Measurements from ENCODE around the gene PGAM2. TPM values are rescaled to one million over a fixed set of nuclear protein-coding genes. Genes with fewer than 3 reads are reported as not detected.
"Not testable (repeated sequence)": the region's sequence is repeated elsewhere in the genome, so short reads cannot be mapped to it uniquely, and the experiment has no call there.

PGAM2 gene
- total and polyA plus RNA-seq, 8 donors = 0.92 to 5.8 (median 3.7) TPM; not detected in 4

DNA sequence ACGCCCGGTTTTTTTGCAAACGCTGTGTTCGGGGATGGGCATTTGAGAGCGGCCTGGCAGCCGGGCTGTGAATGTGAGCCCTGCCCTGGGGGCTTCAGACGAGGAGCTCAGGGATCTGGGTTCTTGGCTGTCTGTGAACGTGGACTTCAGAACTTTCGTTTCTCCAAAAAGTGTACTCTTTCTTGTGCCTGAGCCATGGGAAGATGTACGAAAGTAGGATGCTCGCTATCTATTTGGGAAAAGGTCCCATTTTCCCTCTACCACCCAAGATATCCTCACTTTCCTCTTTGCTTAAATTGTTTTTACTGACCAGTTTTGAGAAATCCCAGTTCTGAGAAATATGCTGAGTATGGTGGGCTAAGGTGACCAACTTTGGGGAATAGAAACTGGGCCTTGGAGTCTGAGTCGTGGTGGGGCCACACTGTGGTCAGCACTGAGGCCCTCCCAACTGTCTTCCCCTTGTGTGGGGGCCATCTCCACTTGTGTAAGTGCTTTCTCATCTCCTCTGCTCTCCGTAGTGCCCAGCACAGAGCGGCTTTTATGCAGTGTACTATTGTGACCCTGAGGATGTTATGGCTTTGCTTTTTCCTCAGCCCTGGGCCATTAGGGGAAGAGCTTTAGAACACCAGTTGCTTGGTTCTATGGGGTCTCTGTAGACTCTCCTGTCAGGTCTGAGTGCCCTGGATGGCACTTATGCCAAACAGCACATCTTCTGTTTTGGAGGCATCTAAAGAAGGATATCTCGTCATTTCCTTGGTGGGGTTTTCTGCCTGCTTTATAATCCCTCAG lies 19.9 kb downstream of the PGAM2 start:
- TF ChIP-seq POLR2AphosphoS5 (IDR thresholded peaks at IDR 0.05) (no peak), POLR2A (IDR thresholded peaks at IDR 0.05) (no peak), EP300 (IDR thresholded peaks at IDR 0.05) (no peak)
- TF ChIP-seq, protein P1, sequence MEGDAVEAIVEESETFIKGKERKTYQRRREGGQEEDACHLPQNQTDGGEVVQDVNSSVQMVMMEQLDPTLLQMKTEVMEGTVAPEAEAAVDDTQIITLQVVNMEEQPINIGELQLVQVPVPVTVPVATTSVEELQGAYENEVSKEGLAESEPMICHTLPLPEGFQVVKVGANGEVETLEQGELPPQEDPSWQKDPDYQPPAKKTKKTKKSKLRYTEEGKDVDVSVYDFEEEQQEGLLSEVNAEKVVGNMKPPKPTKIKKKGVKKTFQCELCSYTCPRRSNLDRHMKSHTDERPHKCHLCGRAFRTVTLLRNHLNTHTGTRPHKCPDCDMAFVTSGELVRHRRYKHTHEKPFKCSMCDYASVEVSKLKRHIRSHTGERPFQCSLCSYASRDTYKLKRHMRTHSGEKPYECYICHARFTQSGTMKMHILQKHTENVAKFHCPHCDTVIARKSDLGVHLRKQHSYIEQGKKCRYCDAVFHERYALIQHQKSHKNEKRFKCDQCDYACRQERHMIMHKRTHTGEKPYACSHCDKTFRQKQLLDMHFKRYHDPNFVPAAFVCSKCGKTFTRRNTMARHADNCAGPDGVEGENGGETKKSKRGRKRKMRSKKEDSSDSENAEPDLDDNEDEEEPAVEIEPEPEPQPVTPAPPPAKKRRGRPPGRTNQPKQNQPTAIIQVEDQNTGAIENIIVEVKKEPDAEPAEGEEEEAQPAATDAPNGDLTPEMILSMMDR (IDR thresholded peaks at IDR 0.05) = no peak
- peak overlapping the region; percentile 68 to 93 (median 89) for H3K4me3 ChIP-seq
- H3K4me1 ChIP-seq = peaks cover 38 to 73% (median 66%) of the 10 kb centered on the region in 4 donors
- WGBS, 5 donors = 17 to 24% (median 20%) methylated on average over 15 of the region's 15 CpGs
- intact Hi-C loops (cut with DNase I; ENCODE audit: low total_unique reads) = no loop called here
- DNase-seq = no peak
- H3K36me3 ChIP-seq = peaks cover 9 to 20% (median 18%) of the 10 kb centered on the region in 4 donors
- no peaks in the 10 kb centered on the region for H3K27me3 ChIP-seq
- H3K9me3 ChIP-seq = no peaks in the 10 kb centered on the region
- H3K27ac ChIP-seq = peak overlapping the region; percentile 89 to 97 (median 91)

DNA sequence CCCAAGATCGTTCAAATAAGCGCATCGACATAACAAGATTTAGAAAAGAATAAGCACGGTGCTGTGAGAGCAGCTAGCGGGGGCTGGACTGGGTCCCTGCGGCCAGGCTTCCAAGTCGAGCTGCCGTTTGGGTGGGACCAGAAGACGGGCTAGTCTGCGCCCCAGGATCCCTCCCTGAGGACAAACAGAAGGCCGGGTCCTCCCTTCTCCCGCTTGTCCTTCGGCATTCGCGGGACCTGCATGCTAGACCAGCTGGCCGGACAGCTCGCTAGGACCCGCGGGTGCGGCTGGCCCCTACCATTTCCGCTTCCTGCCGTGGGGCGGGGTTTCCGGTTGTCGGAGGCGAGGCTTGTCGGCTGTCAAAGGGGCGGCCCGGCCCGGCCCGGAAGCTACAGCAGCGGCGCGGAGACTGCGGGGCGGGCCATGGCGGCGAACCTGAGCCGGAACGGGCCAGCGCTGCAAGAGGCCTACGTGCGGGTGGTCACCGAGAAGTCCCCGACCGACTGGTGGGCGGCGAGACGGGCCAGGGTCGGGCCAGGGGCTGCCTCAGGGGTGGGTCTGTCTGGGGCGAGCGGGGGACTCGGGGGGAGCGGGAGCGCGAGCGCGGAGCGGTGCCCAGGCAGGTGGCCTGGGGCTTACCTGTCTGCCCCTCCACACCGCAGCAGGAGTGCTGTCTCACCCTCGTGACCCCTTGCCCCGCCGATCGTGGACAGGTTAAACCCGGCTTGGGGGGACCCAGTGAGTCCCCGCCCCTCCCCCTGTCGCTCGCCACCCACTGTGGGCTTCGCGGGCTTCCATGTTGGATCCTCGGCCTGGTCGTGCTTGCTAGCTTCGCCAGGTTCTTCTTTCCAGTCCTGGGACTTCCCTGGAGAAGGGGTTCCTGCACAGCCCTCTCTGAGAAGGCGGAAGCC lies 20.8 kb downstream of the PGAM2 start, which contains the start of gene DBNL:
Gene DBNL (plus strand): TSS at position 388 of the 911 bp plus-strand sequence. CDS start 36 bp downstream, at position 424.
- Histone ChIP-seq H3K4me3 (peak within 1 kb of the TSS; percentile 68 to 93 (median 89)), H3K36me3 (peaks cover under 1 to 11% (median 9%) of the 10 kb centered on the region in 4 donors), H3K9me3 (no peaks in the 10 kb centered on the region), H3K27ac (peak within 1 kb of the TSS; percentile 89 to 97 (median 91)), H3K27me3 (no peaks in the 10 kb centered on the region), H3K4me1 (peaks cover 33 to 70% (median 63%) of the 10 kb centered on the region in 4 donors)
- WGBS, 5 donors = 0 to 1% (median 1%) methylated on average over 26 to 74 of the region's 74 CpGs
- intact Hi-C loops (cut with DNase I; ENCODE audit: low total_unique reads) = no loop called here
- peak; percentile 61 to 97 (median 89) for TF ChIP-seq POLR2AphosphoS5 (IDR thresholded peaks at IDR 0.05)
- TF ChIP-seq, protein P1 (IDR thresholded peaks at IDR 0.05) = peak in 1 of 7 experiments; percentile 19
- TF ChIP-seq POLR2A (IDR thresholded peaks at IDR 0.05) = peak in 1 of 4 donors; percentile 53
- no peak for TF ChIP-seq EP300 (IDR thresholded peaks at IDR 0.05)
- peak; percentile 97 for DNase-seq

DNA sequence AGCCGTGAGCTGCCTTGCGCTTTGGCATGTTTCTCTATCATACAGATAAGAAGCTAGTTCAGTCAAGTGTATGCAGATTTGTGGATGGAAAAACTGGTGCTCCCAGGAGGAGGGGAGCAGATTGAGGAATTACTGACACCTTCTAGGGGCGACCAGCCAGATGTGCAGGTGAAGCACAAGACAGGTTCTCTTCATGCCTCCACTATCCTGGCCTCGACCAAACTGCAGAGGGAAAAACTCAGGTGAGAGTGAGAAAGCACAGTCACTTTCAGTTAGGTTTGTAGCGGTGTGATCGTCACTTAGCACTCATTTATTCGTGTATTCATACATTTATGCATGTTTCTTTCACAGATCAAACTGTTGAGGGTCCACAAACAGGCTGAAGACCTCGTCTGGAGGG lies 21.5 kb downstream of the PGAM2 start:
- Histone ChIP-seq H3K36me3 (peaks cover 0 to 9% (median 7%) of the 10 kb centered on the region in 4 donors), H3K4me1 (peaks cover 32 to 63% (median 56%) of the 10 kb centered on the region in 4 donors), H3K4me3 (peak overlapping the region; percentile 68 to 93 (median 89)), H3K9me3 (no peaks in the 10 kb centered on the region), H3K27me3 (no peaks in the 10 kb centered on the region), H3K27ac (peak overlapping the region; percentile 89 to 97 (median 91))
- TF ChIP-seq, protein P1 (IDR thresholded peaks at IDR 0.05) = no peak
- TF ChIP-seq POLR2A (IDR thresholded peaks at IDR 0.05) (no peak), EP300 (IDR thresholded peaks at IDR 0.05) (no peak)
- DNase-seq = peak in 1 of 2 donors; percentile 28
- 12 to 26% (median 13%) methylated on average over 8 of the region's 8 CpGs for WGBS, 5 donors
- intact Hi-C loops (cut with DNase I; ENCODE audit: low total_unique reads) = no loop called here

DNA sequence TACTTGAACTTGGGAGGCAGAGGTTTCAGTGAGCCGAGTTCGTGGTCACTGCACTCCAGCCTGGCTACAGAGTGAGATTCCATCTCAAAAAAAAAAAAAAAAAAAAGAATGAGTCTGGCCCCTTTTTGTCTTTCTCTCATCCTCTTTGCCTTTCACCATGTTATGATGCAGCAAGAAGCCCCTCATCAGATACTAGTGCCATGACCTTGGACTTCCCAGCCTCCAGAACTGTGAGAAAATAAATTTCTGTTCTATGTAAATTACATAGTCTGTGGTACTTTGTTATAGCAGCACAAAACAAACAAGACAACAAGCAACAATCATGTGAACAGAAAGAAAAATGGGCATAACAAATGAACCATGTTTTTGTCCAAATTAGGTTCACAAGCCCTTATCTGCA lies 23.1 kb downstream of the PGAM2 start:
- no peak for DNase-seq
- H3K4me3 ChIP-seq = no peak overlapping the region
- H3K9me3 ChIP-seq = no peaks in the 10 kb centered on the region
- H3K27me3 ChIP-seq = no peaks in the 10 kb centered on the region
- TF ChIP-seq POLR2AphosphoS5 (IDR thresholded peaks at IDR 0.05) (no peak), POLR2A (IDR thresholded peaks at IDR 0.05) (no peak), EP300 (IDR thresholded peaks at IDR 0.05) (no peak)
- TF ChIP-seq, protein P1 (IDR thresholded peaks at IDR 0.05) = no peak
- intact Hi-C loops (cut with DNase I; ENCODE audit: low total_unique reads) = no loop called here
- no peak overlapping the region for H3K27ac ChIP-seq
- 85 to 97% (median 94%) methylated on average over 2 of the region's 2 CpGs for WGBS, 5 donors
- peaks cover 26 to 46% (median 41%) of the 10 kb centered on the region in 4 donors for H3K4me1 ChIP-seq
- H3K36me3 ChIP-seq = peaks cover 0 to 9% (median 7%) of the 10 kb centered on the region in 4 donors

DNA sequence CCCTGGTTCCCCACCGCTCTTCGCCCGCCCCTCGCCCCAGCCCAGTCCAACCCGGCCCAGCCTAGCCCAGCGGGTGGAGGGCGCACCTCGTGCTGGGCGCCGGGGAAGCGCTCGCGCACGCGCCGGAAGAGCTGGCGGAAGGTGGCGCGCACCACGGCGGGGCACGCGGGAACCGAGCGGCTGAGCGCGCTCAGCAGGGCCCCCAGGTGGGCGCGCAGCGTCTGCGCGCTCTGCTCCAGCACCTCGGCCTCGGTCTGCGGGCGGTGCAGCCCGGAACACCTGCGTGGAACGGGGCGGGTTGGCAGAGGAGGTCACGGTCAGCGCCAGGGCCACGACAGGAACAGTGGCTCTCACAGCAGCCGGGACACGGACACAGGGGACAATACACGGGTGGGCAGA lies 24.9 kb downstream of the PGAM2 start:
- peaks cover 12 to 35% (median 28%) of the 10 kb centered on the region in 4 donors for H3K4me1 ChIP-seq
- intact Hi-C loops (cut with DNase I; ENCODE audit: low total_unique reads); H3K27me3 ChIP-seq; H3K9me3 ChIP-seq; H3K36me3 ChIP-seq: not testable (repeated sequence)
- peak overlapping the region; percentile 41 to 69 (median 68) for H3K27ac ChIP-seq
- H3K4me3 ChIP-seq = peak overlapping the region; percentile 37 to 47 (median 40)
- WGBS, 5 donors = 0 to 5% (median 0%) methylated on average over 3 to 44 of the region's 46 CpGs
- peak; percentile 43 to 74 for DNase-seq

DNA sequence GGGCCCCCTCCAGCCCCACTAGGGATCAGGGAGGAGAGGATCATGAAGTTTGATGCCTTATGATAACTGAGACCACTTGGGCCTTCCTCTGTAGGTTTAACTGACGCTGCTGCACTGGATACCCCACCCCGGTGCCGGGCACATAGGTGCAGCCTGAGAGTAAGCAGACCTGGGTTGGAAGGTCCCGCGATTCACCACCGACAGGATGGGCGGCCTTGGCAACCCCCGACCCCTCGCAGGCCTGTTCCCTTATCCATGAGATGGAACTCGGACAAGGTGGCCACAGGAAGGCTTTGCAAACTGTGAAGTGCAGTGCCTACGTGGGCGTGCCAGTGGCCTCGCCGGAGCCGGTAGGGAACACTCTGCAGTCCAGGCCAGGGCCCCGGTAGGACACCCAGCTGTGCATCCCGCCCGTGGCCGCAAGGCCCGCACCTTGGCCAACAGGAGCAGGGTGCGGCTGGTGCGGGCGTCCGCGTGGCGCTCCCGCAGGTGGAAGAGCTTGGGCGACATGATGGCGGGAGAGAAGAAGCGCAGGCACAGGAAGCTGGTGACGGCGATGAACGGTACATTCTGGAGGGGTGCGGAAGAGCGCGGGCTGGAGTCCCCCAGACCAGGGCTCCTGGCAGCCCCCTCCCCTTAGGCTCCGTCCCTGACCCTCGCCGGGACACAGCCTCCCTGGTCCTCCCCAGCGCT lies 25.4 kb downstream of the PGAM2 start:
- H3K27me3 ChIP-seq; intact Hi-C loops (cut with DNase I; ENCODE audit: low total_unique reads); DNase-seq; H3K36me3 ChIP-seq; H3K9me3 ChIP-seq: not testable (repeated sequence)
- 0 to 23% (median 17%) methylated on average over 1 to 17 of the region's 40 CpGs; no CpG with 5 or more reads in 1 of the 5 donors for WGBS, 5 donors
- peaks cover 7 to 30% (median 23%) of the 10 kb centered on the region in 4 donors for H3K4me1 ChIP-seq
- H3K4me3 ChIP-seq = peak overlapping the region; percentile 37 to 47 (median 40)
- peak overlapping the region; percentile 41 to 69 (median 68) for H3K27ac ChIP-seq
